T-helper 17 cell (primary cell): ENCODE measurements around the gene PALLD. TPM values are rescaled to one million over a fixed set of nuclear protein-coding genes. Genes with fewer than 3 reads are reported as not detected.
A peak's percentile ranks its signal among the peaks of the same experiment; 100 is the strongest.

Source experiments
- ATAC-seq: fragments of 150-1000 bp; cut with Tn5 transposase; 2 replicates; pipeline ENCODE4 v1.10.0; 2021; ENCODE audit warnings: mild to moderate bottlenecking, moderate library complexity
- DNase-seq, 3 donors: peaks; one replicate each; pipeline versions ENCODE4 v3.0.0 to v3.0.0-alpha.2; 2020 to 2021
- H3K9me3 ChIP-seq: one replicate; pipeline ENCODE4 v1.7.0; 2013; ENCODE audit warnings: low read length, mild to moderate bottlenecking; ENCODE audit not compliant: control insufficient read depth, poor library complexity, severe bottlenecking
- H3K27ac Mint-ChIP-seq: one replicate; pipeline ENCODE4 v1.8.0; 2022; ENCODE audit warnings: mild to moderate bottlenecking, moderate library complexity, mixed read lengths
- H3K27me3 Mint-ChIP-seq: one replicate; pipeline ENCODE4 v1.8.0; 2022; ENCODE audit warnings: mixed read lengths
- H3K36me3 Mint-ChIP-seq: one replicate; pipeline ENCODE4 v1.8.0; 2022; ENCODE audit warnings: low read depth, mixed read lengths
- H3K4me1 Mint-ChIP-seq: one replicate; pipeline ENCODE4 v1.8.0; 2022; ENCODE audit warnings: mild to moderate bottlenecking, mixed read lengths
- H3K4me3 Mint-ChIP-seq: one replicate; pipeline ENCODE4 v1.8.0; 2022; ENCODE audit warnings: mild to moderate bottlenecking, moderate library complexity, mixed read lengths
- total RNA-seq, 4 donors: library from RNA in 2 of 4; stranded (reverse) in 2 of 4; gene quantifications; one replicate each; pipeline ENCODE4 v1.2.3 and lab custom pipeline; 2022 to 2026

Gene PALLD
- total RNA-seq, 2 donors from 2014 or later: 0.26 to 0.67 TPM

DNA sequence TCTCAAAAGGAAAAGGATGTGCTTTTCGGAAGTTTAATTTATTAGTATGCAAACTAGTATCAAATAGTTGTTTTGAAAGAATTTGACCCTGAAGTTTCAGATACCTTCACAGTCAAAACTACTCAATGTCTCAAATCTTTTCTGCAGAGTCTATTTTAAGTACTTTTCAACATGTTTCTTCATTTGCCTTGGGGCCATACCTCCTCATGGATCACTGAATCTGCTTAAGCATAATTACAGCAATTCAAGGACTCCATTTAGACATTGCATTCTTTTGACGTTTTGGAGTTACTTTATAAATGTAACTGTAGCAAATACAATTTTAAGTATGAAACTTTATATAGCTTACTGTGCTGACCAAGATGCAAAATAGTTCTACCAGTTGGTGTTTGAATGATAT, 25.5 kb downstream of the PALLD start:
- H3K9me3 ChIP-seq: no peaks in the 10 kb centered on the region
- H3K36me3 Mint-ChIP-seq: no peaks in the 10 kb centered on the region
- no peaks in the 10 kb centered on the region for H3K4me1 Mint-ChIP-seq
- peaks cover 35% of the 10 kb centered on the region for H3K27me3 Mint-ChIP-seq
- no peak for ATAC-seq
- H3K4me3 Mint-ChIP-seq: no peak overlapping the region
- DNase-seq: no peak
- no peak overlapping the region for H3K27ac Mint-ChIP-seq

DNA sequence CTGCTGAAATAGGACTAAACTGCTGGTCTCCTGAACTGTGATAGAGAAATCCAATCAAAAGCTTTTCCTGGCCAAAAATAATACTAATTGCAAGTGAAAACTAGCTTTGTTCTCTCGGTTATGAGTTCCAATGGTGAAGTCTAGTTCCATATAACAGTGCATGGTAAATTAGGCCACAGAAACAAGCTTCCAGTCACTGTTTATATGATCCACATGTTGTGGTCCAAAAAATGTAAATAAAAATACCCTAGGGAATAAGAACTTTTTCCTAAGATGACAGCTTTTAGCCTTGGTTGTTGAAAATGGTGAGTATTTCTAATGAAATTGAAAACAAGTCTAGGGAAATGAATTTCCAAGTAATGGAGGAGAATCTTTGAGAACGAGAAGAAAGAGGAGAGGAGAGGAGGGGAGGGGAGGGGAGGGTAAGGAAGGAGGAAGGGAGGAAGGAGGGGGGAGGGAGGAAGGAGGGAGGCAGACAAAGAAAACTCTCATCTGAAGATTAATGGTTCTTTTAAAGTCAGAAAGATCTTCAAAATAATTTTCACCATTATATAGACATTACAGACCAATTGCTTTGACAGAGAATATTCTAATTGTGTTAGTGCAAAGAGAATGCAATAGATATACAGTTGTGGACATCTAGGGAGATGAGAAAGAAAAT, 26.1 kb downstream of the PALLD start:
- Mint-ChIP-seq H3K27ac (no peak overlapping the region), H3K27me3 (peaks cover 37% of the 10 kb centered on the region), H3K36me3 (peaks cover 2% of the 10 kb centered on the region), H3K4me3 (no peak overlapping the region), H3K4me1 (no peaks in the 10 kb centered on the region)
- DNase-seq: no peak
- no peak for ATAC-seq
- no peaks in the 10 kb centered on the region for H3K9me3 ChIP-seq

DNA sequence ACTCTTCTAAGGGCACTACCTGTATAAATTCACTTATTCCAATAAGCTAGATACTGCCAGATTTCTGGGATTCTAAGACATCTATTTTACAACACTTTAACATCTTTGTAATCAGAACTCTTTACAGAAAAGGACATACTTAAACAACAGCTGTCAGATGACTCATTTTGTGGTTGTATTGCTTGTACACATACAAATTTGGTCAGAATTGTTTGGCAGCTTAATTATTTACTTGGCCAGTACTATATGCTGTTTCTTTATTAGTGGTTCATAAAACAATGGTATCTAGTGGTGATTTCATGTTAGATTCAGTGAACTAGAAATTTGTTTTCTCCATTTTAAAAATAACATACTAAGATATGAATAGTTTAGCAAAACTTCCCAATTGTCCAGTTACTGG, 27.2 kb downstream of the PALLD start:
- ATAC-seq (no peak), DNase-seq (no peak)
- peaks cover 2% of the 10 kb centered on the region for H3K36me3 Mint-ChIP-seq
- no peak overlapping the region for H3K27ac Mint-ChIP-seq
- H3K4me3 Mint-ChIP-seq: no peak overlapping the region
- peaks cover 43% of the 10 kb centered on the region for H3K27me3 Mint-ChIP-seq
- no peaks in the 10 kb centered on the region for H3K9me3 ChIP-seq
- H3K4me1 Mint-ChIP-seq: no peaks in the 10 kb centered on the region

DNA sequence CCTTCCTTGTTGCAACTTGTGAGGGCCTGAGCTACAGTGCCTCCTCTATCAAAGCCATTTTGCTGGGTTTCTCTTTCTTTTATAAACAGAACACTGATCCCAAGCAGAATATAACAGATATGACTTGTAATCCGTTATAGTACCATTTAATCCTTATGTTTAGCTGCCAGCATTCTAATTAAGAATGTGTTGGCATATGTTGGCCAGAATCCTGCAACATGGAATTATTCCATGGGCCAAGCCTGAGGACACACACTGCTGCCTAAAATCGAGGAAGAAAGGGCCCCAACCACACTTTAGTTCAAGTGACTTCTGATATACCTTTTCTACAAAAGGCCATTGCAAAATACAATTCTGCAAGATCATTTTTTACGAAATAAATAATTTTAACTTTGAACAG, 28.0 kb downstream of the PALLD start:
- Mint-ChIP-seq H3K36me3 (peaks cover 2% of the 10 kb centered on the region), H3K4me1 (no peaks in the 10 kb centered on the region)
- ATAC-seq: no peak

DNA sequence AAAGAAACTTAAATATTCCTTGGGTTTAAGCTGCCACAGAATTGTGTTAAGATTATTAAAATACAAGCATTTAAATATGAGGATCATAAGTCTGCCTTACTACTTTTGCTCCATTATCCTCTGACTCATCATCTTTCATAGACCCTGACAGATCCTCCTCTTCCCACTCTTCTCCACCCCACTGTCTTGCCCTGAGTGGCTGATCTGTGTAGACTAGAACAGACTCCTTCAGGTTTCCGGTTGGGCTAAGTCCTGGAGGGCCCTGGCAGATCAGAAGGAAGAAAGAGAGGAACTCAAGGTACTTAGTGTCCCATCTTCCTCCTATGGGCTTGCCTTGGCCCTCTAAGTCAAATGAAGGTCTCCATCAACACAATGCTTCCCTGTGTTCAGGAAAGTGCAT, 30.7 kb downstream of the PALLD start:
- Mint-ChIP-seq H3K27me3 (peaks cover 41% of the 10 kb centered on the region), H3K27ac (no peak overlapping the region), H3K36me3 (peaks cover 2% of the 10 kb centered on the region), H3K4me3 (peak overlapping the region; percentile 67), H3K4me1 (no peaks in the 10 kb centered on the region)
- ATAC-seq: no peak
- H3K9me3 ChIP-seq: no peaks in the 10 kb centered on the region
- DNase-seq: no peak

More for the DNA sequence above, 28.0 kb downstream of the PALLD start:
- Mint-ChIP-seq H3K27me3 (peaks cover 43% of the 10 kb centered on the region), H3K4me3 (no peak overlapping the region), H3K27ac (no peak overlapping the region)
- no peaks in the 10 kb centered on the region for H3K9me3 ChIP-seq
- no peak for DNase-seq

DNA sequence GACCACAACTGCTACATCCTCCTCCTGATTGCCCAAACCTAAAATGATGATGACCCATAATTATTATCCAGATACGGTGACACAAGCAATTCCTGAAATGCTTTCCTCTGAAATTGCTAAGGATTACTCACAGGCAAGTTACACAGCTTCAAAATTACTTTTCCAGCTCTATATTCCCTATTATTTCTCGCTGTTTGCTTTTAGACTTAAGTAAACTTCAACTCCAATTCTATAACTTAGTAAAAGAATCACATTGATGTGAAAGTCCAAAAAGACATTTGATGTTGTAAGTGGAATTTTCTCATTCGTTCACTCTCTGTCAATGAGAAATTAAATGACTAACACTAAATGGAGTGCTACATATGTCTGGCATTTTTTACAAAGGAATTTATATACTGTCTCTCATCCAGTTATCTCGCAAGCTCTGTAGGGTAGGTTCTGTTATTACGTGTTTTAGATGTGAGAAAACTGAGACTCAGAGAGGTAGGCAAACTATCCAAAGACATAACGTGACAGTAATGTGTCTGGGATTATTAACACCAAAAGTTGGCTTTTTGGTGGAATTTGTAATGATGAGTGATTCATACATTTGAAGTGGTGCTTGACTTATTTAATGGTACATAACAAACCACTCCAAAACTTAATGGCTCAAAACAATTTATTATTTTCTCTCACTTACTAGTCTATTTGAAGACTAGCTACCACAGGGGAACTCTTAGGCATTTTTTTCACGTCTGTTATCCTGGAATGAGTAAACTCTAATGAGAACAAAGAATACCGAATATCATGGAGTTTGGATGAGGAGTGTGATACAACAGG, 31.5 kb downstream of the PALLD start:
- DNase-seq (no peak), ATAC-seq (no peak)
- H3K36me3 Mint-ChIP-seq: peaks cover 2% of the 10 kb centered on the region
- H3K9me3 ChIP-seq: no peaks in the 10 kb centered on the region
- peaks cover 41% of the 10 kb centered on the region for H3K27me3 Mint-ChIP-seq
- H3K4me1 Mint-ChIP-seq: no peaks in the 10 kb centered on the region
- no peak overlapping the region for H3K27ac Mint-ChIP-seq
- H3K4me3 Mint-ChIP-seq: no peak overlapping the region

DNA sequence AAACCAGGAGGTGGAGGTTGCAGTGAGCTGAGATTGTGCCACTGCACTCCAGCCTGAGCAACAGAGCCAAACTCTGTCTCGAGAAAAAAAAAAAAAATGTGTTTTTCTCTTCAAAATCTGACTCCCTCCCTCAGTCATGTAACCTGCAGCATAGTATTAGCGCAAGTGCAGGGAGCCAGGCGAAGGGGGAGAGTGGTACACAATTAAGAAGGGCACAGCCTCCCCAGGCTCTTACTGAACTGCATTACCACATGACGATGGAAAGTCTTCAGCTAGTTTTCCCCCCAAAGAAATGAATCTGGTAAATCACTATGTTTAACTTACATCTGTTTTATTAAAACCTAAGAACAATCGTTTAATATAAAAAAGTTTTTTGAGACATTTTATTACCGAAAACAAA, 32.4 kb downstream of the PALLD start:
- Mint-ChIP-seq H3K4me1 (no peaks in the 10 kb centered on the region), H3K27ac (no peak overlapping the region), H3K4me3 (no peak overlapping the region), H3K36me3 (peaks cover 2% of the 10 kb centered on the region), H3K27me3 (peaks cover 41% of the 10 kb centered on the region)
- no peak for DNase-seq
- ATAC-seq: no peak
- no peaks in the 10 kb centered on the region for H3K9me3 ChIP-seq

DNA sequence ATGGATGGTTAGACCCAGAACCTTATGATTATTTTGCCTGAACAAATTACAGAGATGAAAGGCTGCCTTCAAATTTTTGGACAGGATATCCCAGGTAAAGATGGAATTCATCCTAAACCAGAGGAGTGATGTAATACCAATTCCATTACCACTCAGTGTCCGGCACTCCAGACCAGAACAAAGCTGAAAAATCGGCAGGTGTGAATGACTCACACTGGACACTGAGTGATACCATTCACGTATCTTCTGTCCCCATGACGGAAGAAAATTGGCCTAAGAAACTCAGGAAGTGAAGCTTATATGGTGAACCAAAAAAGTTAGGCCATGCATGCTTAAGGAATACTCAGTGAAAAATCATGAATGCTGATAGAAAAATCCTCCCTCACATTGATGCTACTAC, 34.5 kb downstream of the PALLD start:
- no peaks in the 10 kb centered on the region for H3K9me3 ChIP-seq
- Mint-ChIP-seq H3K36me3 (peaks cover 2% of the 10 kb centered on the region), H3K27ac (no peak overlapping the region), H3K27me3 (peaks cover 31% of the 10 kb centered on the region), H3K4me1 (peaks cover 3% of the 10 kb centered on the region), H3K4me3 (no peak overlapping the region)
- no peak for DNase-seq
- no peak for ATAC-seq

DNA sequence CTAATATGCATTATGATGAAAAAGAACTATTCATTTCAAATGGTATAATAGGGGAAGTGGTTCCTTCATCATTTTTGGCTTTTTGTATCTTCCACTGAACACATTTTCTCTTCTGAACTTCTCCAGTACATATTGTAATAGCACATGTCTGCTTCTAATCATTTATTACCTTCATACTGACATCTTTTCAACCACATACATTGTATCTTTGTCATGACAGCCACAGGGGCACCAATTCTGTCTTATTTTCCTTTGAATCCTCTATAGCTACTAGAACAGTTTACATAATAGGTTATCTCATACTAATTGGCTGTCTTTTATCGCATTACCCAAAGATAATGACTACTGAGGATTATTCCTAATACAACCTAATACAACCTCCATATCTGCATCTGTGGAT, 37.7 kb downstream of the PALLD start:
- H3K4me1 Mint-ChIP-seq: peaks cover 4% of the 10 kb centered on the region
- no peak overlapping the region for H3K4me3 Mint-ChIP-seq
- ATAC-seq: no peak
- H3K36me3 Mint-ChIP-seq: no peaks in the 10 kb centered on the region
- no peaks in the 10 kb centered on the region for H3K9me3 ChIP-seq
- no peak overlapping the region for H3K27ac Mint-ChIP-seq
- no peak for DNase-seq
- H3K27me3 Mint-ChIP-seq: peaks cover 11% of the 10 kb centered on the region

DNA sequence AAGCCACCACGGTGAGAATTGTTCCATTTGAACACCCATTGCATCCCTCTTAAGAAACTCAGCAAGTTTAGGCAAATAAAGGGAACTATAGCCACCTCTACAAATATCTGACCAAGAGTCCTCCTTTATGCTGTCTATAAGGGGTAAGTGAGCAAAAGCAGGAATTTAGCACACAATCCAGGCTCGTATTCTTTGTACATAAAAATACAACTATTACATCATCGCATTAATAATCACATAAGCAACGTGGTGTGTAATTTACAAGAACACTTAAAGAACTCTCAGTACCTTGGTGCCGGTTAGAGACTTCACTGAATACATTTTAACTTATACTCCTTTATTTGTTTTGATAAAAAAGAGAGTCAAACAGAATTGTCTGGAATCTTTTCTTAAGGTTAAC, 38.8 kb downstream of the PALLD start:
- H3K9me3 ChIP-seq: no peaks in the 10 kb centered on the region
- Mint-ChIP-seq H3K4me1 (peaks cover 4% of the 10 kb centered on the region), H3K36me3 (no peaks in the 10 kb centered on the region), H3K4me3 (no peak overlapping the region), H3K27me3 (peaks cover 7% of the 10 kb centered on the region), H3K27ac (no peak overlapping the region)
- ATAC-seq (no peak), DNase-seq (no peak)

DNA sequence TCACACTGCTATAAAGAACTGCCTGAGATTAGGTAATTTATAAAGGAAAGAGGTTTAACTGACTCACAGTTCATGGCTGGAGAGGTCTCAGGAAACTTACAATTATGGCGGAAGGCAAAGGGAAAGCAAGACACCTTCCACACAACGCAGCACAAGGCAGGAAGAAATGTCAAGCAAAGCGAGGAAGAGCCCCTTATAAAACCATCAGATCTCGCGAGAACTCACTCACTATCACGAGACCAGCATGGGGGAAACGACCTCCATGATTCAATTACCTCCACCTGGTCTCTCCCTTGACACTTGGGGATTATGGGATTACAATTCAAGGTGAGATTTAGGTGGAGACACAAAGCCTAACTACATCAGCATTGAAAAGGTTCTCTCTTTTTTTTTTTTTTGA, 39.6 kb downstream of the PALLD start:
- DNase-seq (no peak), ATAC-seq (no peak)
- peaks cover 6% of the 10 kb centered on the region for H3K27me3 Mint-ChIP-seq
- no peaks in the 10 kb centered on the region for H3K36me3 Mint-ChIP-seq
- H3K27ac Mint-ChIP-seq: no peak overlapping the region
- no peak overlapping the region for H3K4me3 Mint-ChIP-seq
- H3K9me3 ChIP-seq: no peaks in the 10 kb centered on the region
- peaks cover 4% of the 10 kb centered on the region for H3K4me1 Mint-ChIP-seq

DNA sequence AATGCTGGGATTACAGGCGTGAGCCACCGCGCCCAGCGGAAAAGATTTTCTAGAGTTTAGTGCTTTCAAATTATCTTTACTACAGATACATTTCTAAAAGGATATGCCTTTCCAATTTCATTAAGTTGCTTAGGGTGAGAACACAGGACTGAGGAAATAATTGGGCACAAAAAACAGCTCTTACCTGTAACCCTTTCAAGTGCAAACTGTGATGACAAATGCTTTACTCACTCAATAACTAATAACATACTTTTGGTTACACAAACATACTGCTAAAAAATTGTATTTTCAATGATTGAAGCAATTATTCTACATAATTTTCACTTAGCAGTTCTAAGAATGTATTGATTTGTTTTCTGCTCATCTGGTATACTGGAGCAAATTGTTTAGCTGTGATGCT, 40.2 kb downstream of the PALLD start:
- ATAC-seq (no peak), DNase-seq (no peak)
- Mint-ChIP-seq H3K27ac (no peak overlapping the region), H3K36me3 (no peaks in the 10 kb centered on the region), H3K4me3 (no peak overlapping the region), H3K27me3 (peaks cover 10% of the 10 kb centered on the region), H3K4me1 (peaks cover 4% of the 10 kb centered on the region)
- no peaks in the 10 kb centered on the region for H3K9me3 ChIP-seq

DNA sequence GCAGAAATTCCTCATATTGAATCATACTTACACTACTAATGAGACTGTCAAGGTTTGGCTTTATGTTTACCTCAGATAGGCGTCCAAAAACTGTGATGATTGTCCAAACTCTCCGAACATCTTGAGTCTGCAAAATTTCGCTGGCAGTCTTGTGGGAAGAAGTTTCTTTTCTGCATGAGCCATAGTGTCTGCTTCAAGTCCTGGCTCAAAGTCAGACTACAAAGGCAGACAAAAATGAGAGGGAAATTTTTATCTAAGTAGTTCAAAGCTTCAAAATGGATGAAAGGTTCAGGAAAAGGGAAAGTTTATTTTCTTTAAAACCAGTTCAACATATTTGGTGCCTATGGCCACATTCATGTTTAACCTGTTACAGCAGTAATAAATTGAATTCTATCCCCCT, 40.7 kb downstream of the PALLD start:
- Mint-ChIP-seq H3K27ac (no peak overlapping the region), H3K27me3 (peaks cover 10% of the 10 kb centered on the region), H3K36me3 (no peaks in the 10 kb centered on the region), H3K4me1 (peaks cover 4% of the 10 kb centered on the region), H3K4me3 (no peak overlapping the region)
- no peak for ATAC-seq
- no peak for DNase-seq
- H3K9me3 ChIP-seq: no peaks in the 10 kb centered on the region

DNA sequence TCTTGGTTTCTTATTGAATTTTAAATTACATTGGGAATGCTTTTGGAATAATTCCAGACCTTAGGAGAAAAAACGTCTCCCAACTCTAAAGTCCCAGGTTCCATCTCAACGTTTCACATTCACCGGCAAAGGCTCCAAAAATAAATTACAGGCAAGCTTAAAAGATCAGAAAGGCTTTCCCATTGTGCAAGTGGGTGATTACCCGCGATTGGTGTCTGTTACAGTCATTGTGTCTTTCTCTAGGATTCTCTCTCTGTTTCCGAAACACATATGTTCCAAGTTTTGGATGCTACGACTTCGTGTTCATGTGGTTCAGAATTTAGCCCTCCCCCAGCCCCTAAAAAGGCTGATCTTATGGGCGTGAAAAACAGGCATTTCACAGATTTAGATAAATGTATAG, 41.8 kb downstream of the PALLD start:
- H3K9me3 ChIP-seq: no peaks in the 10 kb centered on the region
- H3K36me3 Mint-ChIP-seq: no peaks in the 10 kb centered on the region
- H3K27me3 Mint-ChIP-seq: peaks cover 10% of the 10 kb centered on the region
- H3K27ac Mint-ChIP-seq: no peak overlapping the region
- DNase-seq: no peak
- H3K4me3 Mint-ChIP-seq: no peak overlapping the region
- peaks cover 4% of the 10 kb centered on the region for H3K4me1 Mint-ChIP-seq
- ATAC-seq: no peak
